Activated T-helper 2 cell treated with anti-CD3 and anti-CD28 coated beads, Interferon-gamma antibody, Interleukin-2, Interleukin-4, amounts not matched to agents 10 μg/mL and 5 μg/mL and 100 μg/mL, durations not matched to agents 14 hours and 24 hours and 36 hours (primary cell): ENCODE results near the gene ARHGEF16. TPM values are rescaled to one million over a fixed set of nuclear protein-coding genes. Genes with fewer than 3 reads are reported as not detected.

Experiments
- DNase-seq: peaks from one replicate; pipeline ENCODE4 v3.0.0; 2021; ENCODE audit warnings: low spot score
- H3K27ac Mint-ChIP-seq: one replicate; pipeline ENCODE4 v1.8.0; 2021; ENCODE audit warnings: mixed read lengths
- H3K27me3 Mint-ChIP-seq: one replicate; pipeline ENCODE4 v1.8.0; 2021; ENCODE audit warnings: low read depth, mixed read lengths
- H3K36me3 Mint-ChIP-seq: one replicate; pipeline ENCODE4 v1.8.0; 2021; ENCODE audit warnings: low read depth, mixed read lengths
- H3K4me1 Mint-ChIP-seq: one replicate; pipeline ENCODE4 v1.8.0; 2021; ENCODE audit warnings: low read depth, mixed read lengths
- H3K4me3 Mint-ChIP-seq: one replicate; pipeline ENCODE4 v1.8.0; 2021; ENCODE audit warnings: low read depth, mild to moderate bottlenecking, moderate library complexity, mixed read lengths
- H3K9me3 Mint-ChIP-seq: one replicate; pipeline ENCODE4 v1.8.0; 2021; ENCODE audit warnings: mixed read lengths
- intact Hi-C: fragments of 100-400 bp; cut with micrococcal nuclease; formaldehyde crosslinking; loops from one replicate; pipeline ENCODE4 v1.15.1; 2023
- total RNA-seq: library from RNA; stranded (reverse); gene quantifications from 2 replicates; pipeline ENCODE4 v1.2.3, GENCODE V29; 2022

Gene ARHGEF16
- total RNA-seq, 1 donor from 2014 or later = not detected

- no peaks in the 10 kb centered on the region for H3K36me3 Mint-ChIP-seq
- no peaks in the 10 kb centered on the region for H3K4me1 Mint-ChIP-seq
- intact Hi-C loops = no loop called here
- no peaks in the 10 kb centered on the region for H3K27me3 Mint-ChIP-seq
- H3K27ac Mint-ChIP-seq = no peak overlapping the region
- H3K4me3 Mint-ChIP-seq = no peak overlapping the region
- H3K9me3 Mint-ChIP-seq = no peaks in the 10 kb centered on the region
- no peak for DNase-seq
Measured at GRCh38 chr1:3516911-3517675, 62.6 kb downstream of the ARHGEF16 start.

DNA sequence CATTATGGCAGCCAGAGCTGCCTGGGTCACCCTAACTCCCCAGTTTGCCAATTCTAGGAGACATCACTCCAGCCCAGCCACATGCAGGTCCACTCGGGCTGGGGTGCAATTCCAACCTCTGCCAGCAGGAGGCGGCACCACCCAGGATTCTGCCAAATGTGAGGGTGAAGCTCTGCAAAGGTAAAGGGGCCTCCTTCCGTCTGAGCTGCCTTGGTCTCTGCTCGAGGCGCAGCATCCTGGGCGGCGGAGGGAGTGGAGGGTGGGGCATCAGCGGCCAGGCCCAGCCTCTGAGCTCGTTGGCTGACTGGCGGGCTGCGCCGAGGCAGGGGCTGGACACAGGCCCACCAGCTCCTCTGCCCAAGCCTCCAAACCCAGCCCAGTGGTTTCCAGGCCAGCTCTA is 63.8 kb downstream of the ARHGEF16 start:
- Mint-ChIP-seq H3K4me1 (no peaks in the 10 kb centered on the region), H3K36me3 (no peaks in the 10 kb centered on the region), H3K4me3 (no peak overlapping the region), H3K27ac (no peak overlapping the region), H3K9me3 (no peaks in the 10 kb centered on the region), H3K27me3 (no peaks in the 10 kb centered on the region)
- no peak for DNase-seq
- intact Hi-C loops = no loop called here

DNA sequence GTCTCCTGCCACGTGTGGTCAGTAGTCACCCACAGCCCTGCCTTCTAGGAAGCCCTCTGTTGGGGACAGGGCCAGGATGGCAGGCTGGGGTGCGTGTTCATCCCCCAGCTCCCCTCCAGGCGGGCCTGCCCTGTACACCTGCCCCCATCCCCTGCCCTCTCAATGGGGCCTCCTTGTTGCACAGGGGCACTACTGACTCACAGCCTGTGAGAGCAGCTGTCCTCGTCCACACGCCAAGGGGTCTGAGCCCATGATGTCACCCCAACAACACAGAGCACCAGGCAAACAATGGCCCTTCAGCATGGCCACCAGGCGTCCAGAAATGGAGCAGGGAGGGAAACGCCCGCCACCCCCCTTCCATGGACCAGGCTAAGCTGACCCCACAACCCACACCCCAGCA is 64.3 kb downstream of the ARHGEF16 start:
- no peaks in the 10 kb centered on the region for H3K27me3 Mint-ChIP-seq
- H3K4me1 Mint-ChIP-seq = no peaks in the 10 kb centered on the region
- H3K36me3 Mint-ChIP-seq = no peaks in the 10 kb centered on the region
- no peaks in the 10 kb centered on the region for H3K9me3 Mint-ChIP-seq
- no peak for DNase-seq
- no peak overlapping the region for H3K4me3 Mint-ChIP-seq
- intact Hi-C loops = no loop called here
- H3K27ac Mint-ChIP-seq = no peak overlapping the region

- intact Hi-C loops = no loop called here
- no peaks in the 10 kb centered on the region for H3K4me1 Mint-ChIP-seq
- H3K9me3 Mint-ChIP-seq = no peaks in the 10 kb centered on the region
- H3K4me3 Mint-ChIP-seq = no peak overlapping the region
- no peaks in the 10 kb centered on the region for H3K36me3 Mint-ChIP-seq
- DNase-seq = no peak
- no peaks in the 10 kb centered on the region for H3K27me3 Mint-ChIP-seq
- no peak overlapping the region for H3K27ac Mint-ChIP-seq
Measured at GRCh38 chr1:3519301-3519885, 64.9 kb downstream of the ARHGEF16 start.

DNA sequence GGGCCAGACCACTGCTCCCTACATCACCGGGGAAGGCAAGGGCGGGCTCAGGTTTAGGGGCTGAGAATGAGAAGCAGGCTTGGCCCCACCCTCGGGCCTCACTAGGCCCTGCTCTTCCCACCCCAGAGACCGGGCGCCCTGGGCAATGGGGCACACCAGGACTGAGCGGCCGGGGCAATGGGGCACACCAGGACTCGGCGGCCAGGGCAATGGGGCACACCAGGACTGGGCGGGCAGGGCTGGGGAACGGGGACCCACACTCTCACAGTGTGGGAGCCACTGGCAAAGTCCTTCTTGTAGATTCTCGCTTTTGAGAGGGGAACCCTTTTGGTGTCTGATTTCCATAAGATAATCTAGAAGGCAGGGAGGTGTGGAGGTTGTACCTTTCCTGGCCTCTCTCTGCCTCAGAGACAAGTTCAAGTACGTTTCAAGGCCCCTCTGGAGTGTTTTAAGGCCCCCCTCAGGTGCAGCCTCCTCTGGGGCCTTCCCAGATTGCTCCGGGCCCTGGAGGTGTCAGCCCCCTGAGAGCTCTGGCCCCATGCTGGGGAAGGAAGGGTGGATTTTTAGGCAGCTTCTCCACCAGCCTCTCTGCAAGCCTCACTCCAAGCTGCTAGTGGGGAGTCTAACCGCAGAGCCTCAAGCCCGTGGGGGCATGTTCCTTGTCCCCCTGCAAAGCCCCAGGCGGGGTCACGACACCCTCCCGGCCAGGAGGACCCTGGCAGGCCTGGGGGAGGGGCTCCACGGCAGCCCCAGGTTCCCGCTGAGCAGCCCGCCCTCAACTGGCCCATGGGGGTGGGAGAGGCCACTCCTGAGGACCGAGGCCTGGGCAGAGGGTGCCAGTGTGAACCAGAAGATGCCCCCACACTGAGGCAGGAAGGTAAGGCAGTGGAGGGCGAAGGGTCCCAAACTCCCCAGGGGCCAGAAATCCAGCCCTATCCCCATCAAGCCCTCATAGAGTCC is 66.2 kb downstream of the ARHGEF16 start:
- no peak for DNase-seq
- no peak overlapping the region for H3K27ac Mint-ChIP-seq
- no peak overlapping the region for H3K4me3 Mint-ChIP-seq
- intact Hi-C loops = no loop called here
- H3K9me3 Mint-ChIP-seq = no peaks in the 10 kb centered on the region
- H3K4me1 Mint-ChIP-seq = no peaks in the 10 kb centered on the region
- no peaks in the 10 kb centered on the region for H3K36me3 Mint-ChIP-seq
- no peaks in the 10 kb centered on the region for H3K27me3 Mint-ChIP-seq

GRCh38 chr1:3521426-3521825 is 67.0 kb downstream of the ARHGEF16 start:
- no peak overlapping the region for H3K4me3 Mint-ChIP-seq
- no peak for DNase-seq
- H3K9me3 Mint-ChIP-seq = no peaks in the 10 kb centered on the region
- no peak overlapping the region for H3K27ac Mint-ChIP-seq
- intact Hi-C loops = no loop called here
- H3K27me3 Mint-ChIP-seq = no peaks in the 10 kb centered on the region
- H3K36me3 Mint-ChIP-seq = no peaks in the 10 kb centered on the region
- no peaks in the 10 kb centered on the region for H3K4me1 Mint-ChIP-seq

GRCh38 chr1:3522112-3522511 is 67.6 kb downstream of the ARHGEF16 start:
- H3K9me3 Mint-ChIP-seq = no peaks in the 10 kb centered on the region
- H3K4me1 Mint-ChIP-seq = no peaks in the 10 kb centered on the region
- no peaks in the 10 kb centered on the region for H3K27me3 Mint-ChIP-seq
- no peak overlapping the region for H3K27ac Mint-ChIP-seq
- no peak for DNase-seq
- H3K36me3 Mint-ChIP-seq = no peaks in the 10 kb centered on the region
- intact Hi-C loops = no loop called here
- H3K4me3 Mint-ChIP-seq = no peak overlapping the region

DNA sequence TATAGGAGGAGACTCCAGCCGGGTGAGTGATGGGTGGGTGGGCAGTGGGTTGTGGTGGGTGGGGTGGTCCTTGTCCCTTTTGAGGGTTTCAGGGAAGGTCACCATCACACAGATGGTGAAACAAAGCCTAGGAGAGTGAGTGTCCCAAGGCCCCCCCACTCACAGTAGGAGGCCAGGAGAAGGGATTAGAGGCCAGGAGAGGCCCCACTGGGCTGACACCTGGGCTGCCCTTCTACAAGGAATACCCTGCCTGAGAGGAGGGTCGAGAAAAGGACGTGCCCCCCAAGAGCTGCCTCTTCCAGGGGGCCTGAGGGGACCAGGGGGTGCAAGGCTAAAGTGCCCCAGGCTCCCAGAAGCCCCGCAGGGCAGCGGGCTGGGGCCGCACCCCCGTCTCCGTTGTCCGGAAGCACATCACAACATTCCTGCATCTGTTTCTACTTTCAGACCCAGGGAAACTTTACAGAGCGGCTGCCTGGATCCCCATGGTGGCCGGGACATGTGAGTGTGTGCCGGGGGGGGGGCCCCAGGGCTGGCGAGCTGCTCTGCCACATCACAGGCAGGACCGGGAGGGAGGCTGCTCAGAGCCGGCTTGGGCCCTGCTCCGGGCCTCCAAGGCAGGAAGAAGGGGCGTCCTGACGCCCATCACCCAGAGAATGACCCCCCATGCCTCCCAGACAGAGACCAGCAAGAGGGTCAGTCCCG is 68.2 kb downstream of the ARHGEF16 start:
- intact Hi-C loops = no loop called here
- Mint-ChIP-seq H3K36me3 (no peaks in the 10 kb centered on the region), H3K27ac (no peak overlapping the region), H3K27me3 (no peaks in the 10 kb centered on the region), H3K4me1 (no peaks in the 10 kb centered on the region), H3K9me3 (no peaks in the 10 kb centered on the region), H3K4me3 (no peak overlapping the region)
- DNase-seq = no peak

- Mint-ChIP-seq H3K27ac (no peak overlapping the region), H3K4me1 (no peaks in the 10 kb centered on the region), H3K9me3 (no peaks in the 10 kb centered on the region), H3K27me3 (no peaks in the 10 kb centered on the region), H3K4me3 (no peak overlapping the region), H3K36me3 (no peaks in the 10 kb centered on the region)
- no peak for DNase-seq
- intact Hi-C loops = no loop called here
Measured at GRCh38 chr1:3523980-3524379, 69.5 kb downstream of the ARHGEF16 start.

GRCh38 chr1:3524556-3525203 is 70.2 kb downstream of the ARHGEF16 start:
- no peaks in the 10 kb centered on the region for H3K4me1 Mint-ChIP-seq
- intact Hi-C loops = no loop called here
- H3K36me3 Mint-ChIP-seq = no peaks in the 10 kb centered on the region
- no peak overlapping the region for H3K4me3 Mint-ChIP-seq
- DNase-seq = no peak
- H3K27ac Mint-ChIP-seq = no peak overlapping the region
- H3K9me3 Mint-ChIP-seq = no peaks in the 10 kb centered on the region
- H3K27me3 Mint-ChIP-seq = no peaks in the 10 kb centered on the region

- DNase-seq = no peak
- H3K4me3 Mint-ChIP-seq = no peak overlapping the region
- H3K36me3 Mint-ChIP-seq = no peaks in the 10 kb centered on the region
- H3K27me3 Mint-ChIP-seq = no peaks in the 10 kb centered on the region
- no peaks in the 10 kb centered on the region for H3K4me1 Mint-ChIP-seq
- intact Hi-C loops = no loop called here
- no peaks in the 10 kb centered on the region for H3K9me3 Mint-ChIP-seq
- H3K27ac Mint-ChIP-seq = no peak overlapping the region
Measured at GRCh38 chr1:3525551-3526482, 71.4 kb downstream of the ARHGEF16 start.
